ENCODE data around the gene UNC79.

- no peak for TF ChIP-seq SNAI2 (CRISPR knock-in tag; IDR thresholded peaks at IDR 0.05)
- TF ChIP-seq, protein P1, sequence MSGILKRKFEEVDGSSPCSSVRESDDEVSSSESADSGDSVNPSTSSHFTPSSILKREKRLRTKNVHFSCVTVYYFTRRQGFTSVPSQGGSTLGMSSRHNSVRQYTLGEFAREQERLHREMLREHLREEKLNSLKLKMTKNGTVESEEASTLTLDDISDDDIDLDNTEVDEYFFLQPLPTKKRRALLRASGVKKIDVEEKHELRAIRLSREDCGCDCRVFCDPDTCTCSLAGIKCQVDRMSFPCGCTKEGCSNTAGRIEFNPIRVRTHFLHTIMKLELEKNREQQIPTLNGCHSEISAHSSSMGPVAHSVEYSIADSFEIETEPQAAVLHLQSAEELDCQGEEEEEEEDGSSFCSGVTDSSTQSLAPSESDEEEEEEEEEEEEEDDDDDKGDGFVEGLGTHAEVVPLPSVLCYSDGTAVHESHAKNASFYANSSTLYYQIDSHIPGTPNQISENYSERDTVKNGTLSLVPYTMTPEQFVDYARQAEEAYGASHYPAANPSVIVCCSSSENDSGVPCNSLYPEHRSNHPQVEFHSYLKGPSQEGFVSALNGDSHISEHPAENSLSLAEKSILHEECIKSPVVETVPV (CRISPR knock-in tag; IDR thresholded peaks at IDR 0.05), result no peak
- TF ChIP-seq, protein P2, sequence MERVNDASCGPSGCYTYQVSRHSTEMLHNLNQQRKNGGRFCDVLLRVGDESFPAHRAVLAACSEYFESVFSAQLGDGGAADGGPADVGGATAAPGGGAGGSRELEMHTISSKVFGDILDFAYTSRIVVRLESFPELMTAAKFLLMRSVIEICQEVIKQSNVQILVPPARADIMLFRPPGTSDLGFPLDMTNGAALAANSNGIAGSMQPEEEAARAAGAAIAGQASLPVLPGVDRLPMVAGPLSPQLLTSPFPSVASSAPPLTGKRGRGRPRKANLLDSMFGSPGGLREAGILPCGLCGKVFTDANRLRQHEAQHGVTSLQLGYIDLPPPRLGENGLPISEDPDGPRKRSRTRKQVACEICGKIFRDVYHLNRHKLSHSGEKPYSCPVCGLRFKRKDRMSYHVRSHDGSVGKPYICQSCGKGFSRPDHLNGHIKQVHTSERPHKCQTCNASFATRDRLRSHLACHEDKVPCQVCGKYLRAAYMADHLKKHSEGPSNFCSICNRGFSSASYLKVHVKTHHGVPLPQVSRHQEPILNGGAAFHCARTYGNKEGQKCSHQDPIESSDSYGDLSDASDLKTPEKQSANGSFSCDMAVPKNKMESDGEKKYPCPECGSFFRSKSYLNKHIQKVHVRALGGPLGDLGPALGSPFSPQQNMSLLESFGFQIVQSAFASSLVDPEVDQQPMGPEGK (CRISPR knock-in tag; IDR thresholded peaks at IDR 0.05; ENCODE audit: borderline replicate concordance), result no peak
Measured at GRCh38 chr14:93733631-93734030, 302.9 kb downstream of the UNC79 start.
